DOHH2 (cell line): ENCODE results near the gene C6orf62.

Experiments
- EZH2phosphoT487 ChIP-seq: fragments of 200-600 bp; sonication (generic); IDR thresholded peaks from 2 replicates; pipeline ENCODE4 v1.6.1; 2017; ENCODE audit warnings: borderline replicate concordance, mild to moderate bottlenecking, antibody characterized with exemption, low read length, moderate library complexity, mixed read lengths
- TF ChIP-seq, protein P1 (sequence below): fragments of 200-600 bp; sonication (generic); IDR thresholded peaks from one replicate; pipeline ENCODE4 v1.5.1; 2014; ENCODE audit warnings: antibody characterized with exemption, mild to moderate bottlenecking, low read depth, low read length; ENCODE audit not compliant: poor library complexity, severe bottlenecking

DNA sequence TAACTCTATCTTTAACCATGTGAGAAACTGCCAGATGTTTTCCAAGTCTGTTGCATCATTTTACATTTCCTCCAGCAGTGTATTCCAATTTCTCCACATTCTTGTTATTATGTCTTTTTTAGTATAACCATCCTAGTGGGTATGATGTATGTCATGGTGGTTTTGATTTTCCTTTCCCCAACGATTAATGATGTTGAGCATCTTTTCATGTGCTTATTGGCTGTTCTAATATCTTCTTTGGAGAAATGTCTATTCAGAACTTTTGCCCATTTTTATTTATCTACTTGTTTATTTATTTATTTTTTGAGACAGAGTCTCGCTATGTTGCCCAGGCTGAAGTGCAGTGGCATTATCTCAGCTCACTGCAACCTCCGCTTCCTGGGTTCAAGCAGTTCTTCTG is 4.3 kb upstream of the C6orf62 start:
- TF ChIP-seq, protein P1, sequence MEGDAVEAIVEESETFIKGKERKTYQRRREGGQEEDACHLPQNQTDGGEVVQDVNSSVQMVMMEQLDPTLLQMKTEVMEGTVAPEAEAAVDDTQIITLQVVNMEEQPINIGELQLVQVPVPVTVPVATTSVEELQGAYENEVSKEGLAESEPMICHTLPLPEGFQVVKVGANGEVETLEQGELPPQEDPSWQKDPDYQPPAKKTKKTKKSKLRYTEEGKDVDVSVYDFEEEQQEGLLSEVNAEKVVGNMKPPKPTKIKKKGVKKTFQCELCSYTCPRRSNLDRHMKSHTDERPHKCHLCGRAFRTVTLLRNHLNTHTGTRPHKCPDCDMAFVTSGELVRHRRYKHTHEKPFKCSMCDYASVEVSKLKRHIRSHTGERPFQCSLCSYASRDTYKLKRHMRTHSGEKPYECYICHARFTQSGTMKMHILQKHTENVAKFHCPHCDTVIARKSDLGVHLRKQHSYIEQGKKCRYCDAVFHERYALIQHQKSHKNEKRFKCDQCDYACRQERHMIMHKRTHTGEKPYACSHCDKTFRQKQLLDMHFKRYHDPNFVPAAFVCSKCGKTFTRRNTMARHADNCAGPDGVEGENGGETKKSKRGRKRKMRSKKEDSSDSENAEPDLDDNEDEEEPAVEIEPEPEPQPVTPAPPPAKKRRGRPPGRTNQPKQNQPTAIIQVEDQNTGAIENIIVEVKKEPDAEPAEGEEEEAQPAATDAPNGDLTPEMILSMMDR = no peak
- no peak for TF ChIP-seq EZH2phosphoT487
